Measurements from ENCODE around the gene RDH12.

GRCh38 chr14:67749341-67750084 is 47.8 kb downstream of the RDH12 start:
- no peak for TF ChIP-seq CTCF (IDR thresholded peaks at IDR 0.05)
- TF ChIP-seq POLR2A (IDR thresholded peaks at IDR 0.05), result no peak
